Activated CD8-positive, alpha-beta memory T cell treated with anti-CD3 and anti-CD28 coated beads, Interleukin-2, amount 10 ng/mL, durations not matched to agents 7 days and 5 days (primary cell): ENCODE data around the gene PPIA. TPM values are rescaled to one million over a fixed set of nuclear protein-coding genes. Genes with fewer than 3 reads are reported as not detected.
"Not testable (repeated sequence)": the region's sequence is repeated elsewhere in the genome, so short reads cannot be mapped to it uniquely, and the experiment has no call there.

ENCODE experiments used
- ATAC-seq: fragments of 150-1000 bp; cut with Tn5 transposase; one replicate; pipeline ENCODE4 v1.10.0; 2021; ENCODE audit warnings: moderate library complexity
- CTCF ChIA-PET: fragments of 350-600 bp; sonication (Branson Sonifier 250); formaldehyde crosslinking; loops from one replicate; lab custom pipeline; 2021; ENCODE audit warnings: antibody characterized with exemption; lab: Charles Lee
- DNase-seq: peaks from one replicate; pipeline ENCODE4 v3.0.0-alpha.2; 2020
- H3K27ac Mint-ChIP-seq: one replicate; pipeline ENCODE4 v1.8.0; 2021; ENCODE audit warnings: mild to moderate bottlenecking, mixed read lengths
- H3K27me3 Mint-ChIP-seq: one replicate; pipeline ENCODE4 v1.8.0; 2021; ENCODE audit warnings: mixed read lengths
- H3K36me3 Mint-ChIP-seq: one replicate; pipeline ENCODE4 v1.8.0; 2021; ENCODE audit warnings: mild to moderate bottlenecking, mixed read lengths
- H3K4me1 Mint-ChIP-seq: one replicate; pipeline ENCODE4 v1.8.0; 2021; ENCODE audit warnings: mixed read lengths
- H3K4me3 Mint-ChIP-seq: one replicate; pipeline ENCODE4 v1.8.0; 2021; ENCODE audit warnings: mild to moderate bottlenecking, moderate library complexity, mixed read lengths
- H3K9me3 Mint-ChIP-seq: one replicate; pipeline ENCODE4 v1.8.0; 2022; ENCODE audit warnings: low read depth, mixed read lengths
- total RNA-seq, 2 experiments: library from RNA; stranded (reverse); gene quantifications; one replicate each; pipeline ENCODE4 v1.2.3, GENCODE V29; 2021

Gene PPIA
- total RNA-seq, 2 experiments from 2014 or later = 1,935 to 2,367 TPM

DNA sequence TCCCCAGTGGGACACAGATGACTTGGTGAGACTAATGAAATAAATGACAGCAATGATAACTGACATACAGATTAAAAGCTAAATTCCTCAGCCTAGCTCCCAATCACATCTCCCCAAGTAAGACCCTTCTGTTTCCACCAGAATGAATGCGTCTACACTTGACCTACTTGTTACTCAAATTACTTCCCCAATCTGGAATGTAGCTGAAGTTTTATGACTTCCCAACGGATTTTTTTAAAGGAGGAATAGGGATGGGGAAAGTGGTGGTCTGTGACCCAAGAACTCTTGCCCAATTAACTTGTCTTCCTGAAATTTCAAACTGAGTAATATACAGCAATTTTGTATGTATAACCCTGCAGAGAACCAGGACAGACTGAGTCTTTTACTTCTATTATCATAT is 42.3 kb downstream of the PPIA start:
- Mint-ChIP-seq H3K9me3 (no peaks in the 10 kb centered on the region), H3K36me3 (peaks cover 51% of the 10 kb centered on the region), H3K4me3 (no peak overlapping the region), H3K27ac (no peak overlapping the region), H3K4me1 (peaks cover 12% of the 10 kb centered on the region), H3K27me3 (no peaks in the 10 kb centered on the region)
- DNase-seq = no peak
- ATAC-seq = no peak
- CTCF ChIA-PET = no interaction called here

DNA sequence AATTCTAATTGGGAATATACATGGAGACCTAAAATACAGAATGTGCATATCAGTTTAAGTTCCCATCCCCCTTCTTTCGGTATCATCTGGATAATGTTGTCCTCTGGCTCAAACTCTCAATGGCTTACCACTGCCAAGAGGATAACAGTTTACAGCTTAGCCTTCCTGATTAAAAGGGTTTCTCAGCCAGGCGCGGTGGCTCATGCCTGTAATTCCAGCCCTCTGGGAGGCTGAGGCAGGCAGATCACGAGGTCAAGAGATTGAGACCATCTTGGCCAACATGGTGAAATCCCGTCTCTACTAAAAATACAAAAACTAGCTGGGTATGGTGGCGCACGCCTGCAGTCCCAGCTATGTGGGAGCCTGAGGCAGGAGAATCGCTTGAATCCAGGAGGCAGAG is 46.2 kb downstream of the PPIA start:
- not testable (repeated sequence) for H3K27me3 Mint-ChIP-seq, H3K27ac Mint-ChIP-seq, ATAC-seq, H3K4me3 Mint-ChIP-seq, H3K9me3 Mint-ChIP-seq, DNase-seq
- CTCF ChIA-PET = interaction anchor here (1.6 kb wide), 1 partner anchor 16 kb away, joined by 3 read pairs; no protein-coding TSS in a partner anchor
- peaks cover 43% of the 10 kb centered on the region for H3K36me3 Mint-ChIP-seq
- H3K4me1 Mint-ChIP-seq = peaks cover 32% of the 10 kb centered on the region

DNA sequence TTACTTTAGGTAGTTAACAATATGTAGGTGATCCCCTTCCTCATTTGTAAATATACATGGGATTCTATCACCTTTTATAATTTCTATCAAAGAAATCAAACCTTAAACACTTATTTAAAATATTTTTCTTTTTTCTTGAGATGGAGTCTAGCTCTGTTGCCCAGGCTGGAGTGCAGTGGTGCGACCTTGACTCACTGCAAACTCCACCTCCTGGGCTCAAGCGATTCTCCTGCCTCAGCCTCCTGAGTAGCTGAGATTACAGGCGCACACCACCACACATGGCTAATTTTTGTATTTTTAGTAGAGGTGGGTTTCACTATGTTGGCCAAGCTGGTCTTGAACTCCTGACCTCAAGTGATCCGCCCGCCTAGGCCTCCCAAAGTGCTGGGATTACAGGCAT is 47.0 kb downstream of the PPIA start:
- ATAC-seq, H3K27me3 Mint-ChIP-seq, H3K9me3 Mint-ChIP-seq, H3K27ac Mint-ChIP-seq, H3K4me3 Mint-ChIP-seq, DNase-seq: not testable (repeated sequence)
- CTCF ChIA-PET = interaction anchor here (1.0 to 1.6 kb wide), 2 partner anchors 17 to 280 kb away, joined by 3 read pairs; no protein-coding TSS in a partner anchor
- Mint-ChIP-seq H3K36me3 (peaks cover 41% of the 10 kb centered on the region), H3K4me1 (peaks cover 33% of the 10 kb centered on the region)

DNA sequence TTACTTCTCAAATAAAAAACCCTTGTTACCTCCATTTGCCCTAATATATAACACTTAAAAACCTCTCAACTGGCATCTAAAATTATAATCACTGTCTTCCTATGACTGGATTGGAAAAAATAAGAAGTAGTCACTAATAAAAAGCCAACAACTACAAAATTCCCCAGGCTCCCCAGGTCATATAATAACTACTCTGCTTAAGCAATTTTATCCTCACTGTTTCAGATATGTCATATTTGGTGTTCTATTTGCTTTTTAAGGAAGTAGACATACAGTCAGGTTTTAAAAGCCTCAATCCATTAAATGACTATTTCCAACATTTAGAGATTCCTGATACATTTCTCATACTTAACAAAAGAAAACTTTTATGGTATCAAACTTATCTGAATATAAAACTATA is 49.0 kb downstream of the PPIA start:
- H3K4me3 Mint-ChIP-seq = peak overlapping the region; percentile 97
- no peak overlapping the region for H3K27ac Mint-ChIP-seq
- peaks cover 36% of the 10 kb centered on the region for H3K36me3 Mint-ChIP-seq
- H3K4me1 Mint-ChIP-seq = peaks cover 40% of the 10 kb centered on the region
- DNase-seq (no peak), ATAC-seq (no peak)
- no peaks in the 10 kb centered on the region for H3K9me3 Mint-ChIP-seq
- CTCF ChIA-PET = interaction anchor here (1.0 to 5.4 kb wide), 8 partner anchors 13 to 280 kb away, joined by 3 to 44 read pairs (median 5); partner anchors contain the start of genes PPIA and PURB
- H3K27me3 Mint-ChIP-seq = no peaks in the 10 kb centered on the region

DNA sequence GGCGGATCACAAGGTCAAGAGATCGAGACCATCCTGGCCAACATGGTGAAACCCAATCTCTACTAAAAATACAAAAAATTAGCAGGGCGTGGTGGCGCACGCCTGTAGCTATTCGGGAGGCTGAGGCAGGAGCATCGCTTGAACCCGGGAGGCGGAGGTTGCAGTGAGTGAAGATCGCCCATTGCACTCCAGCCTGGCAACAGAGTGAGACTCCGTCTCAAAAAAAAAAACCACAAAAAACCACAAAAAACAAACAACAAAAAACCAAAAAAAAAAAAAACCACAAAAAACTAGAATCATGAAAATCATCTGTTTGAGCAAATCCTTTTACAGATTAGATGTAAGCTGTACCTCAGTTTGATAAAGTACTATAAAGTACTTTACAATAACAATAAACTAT is 49.9 kb downstream of the PPIA start:
- peak overlapping the region; percentile 99 for H3K27ac Mint-ChIP-seq
- peak overlapping the region; percentile 97 for H3K4me3 Mint-ChIP-seq
- CTCF ChIA-PET = interaction anchor here (0.8 to 5.4 kb wide), 16 partner anchors 12 to 281 kb away, joined by 3 to 44 read pairs (median 5); partner anchors contain the start of genes OGDH, PPIA and PURB
- not testable (repeated sequence) for H3K27me3 Mint-ChIP-seq, ATAC-seq, H3K9me3 Mint-ChIP-seq
- H3K36me3 Mint-ChIP-seq = peaks cover 28% of the 10 kb centered on the region
- DNase-seq = peak; percentile 46
- H3K4me1 Mint-ChIP-seq = peaks cover 43% of the 10 kb centered on the region

DNA sequence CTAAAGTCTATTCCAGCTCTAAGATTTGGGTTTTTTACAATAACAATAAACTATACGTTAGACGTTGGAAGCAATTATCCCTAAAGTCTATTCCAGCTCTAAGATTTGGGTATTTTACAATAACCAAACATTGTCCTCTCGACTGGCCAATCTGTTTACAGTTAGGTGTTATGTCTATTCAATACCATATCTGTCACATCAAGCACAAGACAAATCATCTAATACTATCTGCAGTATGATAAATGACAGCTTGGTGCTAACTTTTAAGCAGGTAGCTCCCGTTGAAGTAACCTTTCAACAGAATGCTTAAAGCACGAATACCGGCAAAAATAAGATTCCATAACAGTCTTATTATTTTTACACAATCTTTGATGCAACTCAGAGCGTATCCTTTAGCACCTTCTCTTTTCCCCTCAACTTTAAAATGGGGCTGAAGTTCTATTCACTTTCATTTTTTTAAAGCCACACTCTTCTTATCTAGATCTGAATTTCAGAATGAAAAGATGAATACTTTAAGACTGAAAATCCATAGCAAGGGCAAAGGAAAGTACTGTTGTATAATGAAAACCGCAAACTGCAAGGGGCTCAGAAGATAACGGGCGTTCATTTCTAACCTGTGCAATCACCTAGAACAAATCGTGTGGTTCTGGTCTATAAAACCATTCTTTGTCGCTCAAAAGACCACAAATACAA is 50.5 kb downstream of the PPIA start:
- CTCF ChIA-PET = interaction anchor here (0.8 to 5.4 kb wide), 16 partner anchors 12 to 282 kb away, joined by 3 to 44 read pairs (median 5); partner anchors contain the start of genes OGDH, PPIA, PURB and TMED4
- Mint-ChIP-seq H3K4me3 (peak overlapping the region; percentile 97), H3K4me1 (peaks cover 39% of the 10 kb centered on the region)

DNA sequence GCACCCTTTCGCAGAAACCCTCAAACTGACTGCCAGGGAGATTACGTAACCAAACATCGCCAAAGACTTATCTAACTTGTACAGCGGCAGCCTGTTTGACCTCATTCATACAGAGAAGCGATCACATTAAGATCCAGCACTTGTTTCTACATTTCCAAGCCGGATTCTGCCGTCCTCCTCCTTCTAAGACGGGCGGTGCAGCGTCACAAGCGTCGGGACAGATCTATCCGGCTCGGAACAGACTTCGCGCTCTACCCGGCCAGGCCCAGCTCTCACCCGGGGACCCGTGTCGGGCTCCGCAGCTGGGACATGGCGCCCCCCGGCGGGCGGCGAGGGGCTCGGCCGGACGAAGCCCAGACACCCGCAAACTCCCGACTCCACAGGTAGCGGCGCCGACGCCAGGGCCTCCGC is 51.0 kb downstream of the PPIA start:
- CTCF ChIA-PET = interaction anchor here (1.1 to 5.4 kb wide), 15 partner anchors 11 to 282 kb away, joined by 3 to 44 read pairs (median 5); partner anchors contain the start of genes DDX56, OGDH, PPIA and PURB
- Mint-ChIP-seq H3K36me3 (peaks cover 19% of the 10 kb centered on the region), H3K27ac (peak overlapping the region; percentile 99), H3K9me3 (no peaks in the 10 kb centered on the region), H3K27me3 (no peaks in the 10 kb centered on the region), H3K4me3 (peak overlapping the region; percentile 97), H3K4me1 (peaks cover 36% of the 10 kb centered on the region)
- peak; percentile 92 for DNase-seq
- ATAC-seq = peak; percentile 69

More for the DNA sequence above, 50.5 kb downstream of the PPIA start:
- Mint-ChIP-seq H3K9me3 (no peaks in the 10 kb centered on the region), H3K36me3 (peaks cover 24% of the 10 kb centered on the region), H3K27me3 (no peaks in the 10 kb centered on the region), H3K27ac (peak overlapping the region; percentile 99)
- ATAC-seq (no peak), DNase-seq (no peak)

DNA sequence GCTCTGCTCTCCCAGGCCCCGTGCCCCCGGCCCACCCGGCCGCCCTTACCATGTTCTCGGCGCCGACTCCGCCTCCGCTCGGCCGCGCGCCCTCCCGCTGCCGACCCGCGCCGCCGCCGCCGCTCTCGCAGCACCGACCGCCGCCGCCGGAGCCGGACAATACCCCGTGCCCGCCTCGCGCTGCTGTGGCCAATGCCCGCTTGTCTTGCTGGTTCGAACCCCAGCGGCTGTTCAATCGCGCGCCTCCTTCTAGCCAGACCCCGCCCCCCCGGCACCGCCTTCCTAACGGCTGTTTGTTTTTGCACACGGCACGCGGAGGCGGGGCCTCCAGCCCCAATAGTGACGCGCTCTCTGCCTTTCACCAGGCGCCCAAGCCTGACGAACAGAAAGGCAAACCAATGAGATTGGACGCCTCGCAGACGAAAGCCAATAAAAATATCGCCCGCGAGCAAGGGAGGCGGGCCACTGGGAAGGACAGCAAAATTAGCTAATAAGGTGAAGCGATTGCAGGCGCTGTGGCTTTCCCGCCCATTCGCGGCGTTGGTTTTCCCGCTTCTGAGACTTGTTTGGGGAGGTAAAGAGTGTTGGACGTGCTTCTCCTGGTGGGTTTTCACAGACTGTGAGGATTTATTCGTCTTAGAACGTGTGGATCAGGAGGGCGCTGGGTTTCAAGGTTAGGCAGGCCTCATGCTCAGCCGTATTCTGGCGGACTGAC is 51.6 kb downstream of the PPIA start, which contains the start of gene H2AZ2:
H2AZ2 (minus strand) TSS at position 168 of the 715 bp plus-strand sequence; CDS start at position 52, 116 bp downstream.
- Mint-ChIP-seq H3K9me3 (no peaks in the 10 kb centered on the region), H3K4me1 (peaks cover 34% of the 10 kb centered on the region), H3K27me3 (no peaks in the 10 kb centered on the region), H3K4me3 (peak within 1 kb of the TSS; percentile 97), H3K27ac (peak within 1 kb of the TSS; percentile 99), H3K36me3 (peaks cover 15% of the 10 kb centered on the region)
- ATAC-seq (peak; percentile 87), DNase-seq (peak; percentile 100)
- CTCF ChIA-PET = interaction anchor here (0.9 to 5.4 kb wide), 18 partner anchors 10 to 289 kb away, joined by 3 to 44 read pairs (median 4); partner anchors contain the start of genes DDX56, OGDH, PPIA and PURB

DNA sequence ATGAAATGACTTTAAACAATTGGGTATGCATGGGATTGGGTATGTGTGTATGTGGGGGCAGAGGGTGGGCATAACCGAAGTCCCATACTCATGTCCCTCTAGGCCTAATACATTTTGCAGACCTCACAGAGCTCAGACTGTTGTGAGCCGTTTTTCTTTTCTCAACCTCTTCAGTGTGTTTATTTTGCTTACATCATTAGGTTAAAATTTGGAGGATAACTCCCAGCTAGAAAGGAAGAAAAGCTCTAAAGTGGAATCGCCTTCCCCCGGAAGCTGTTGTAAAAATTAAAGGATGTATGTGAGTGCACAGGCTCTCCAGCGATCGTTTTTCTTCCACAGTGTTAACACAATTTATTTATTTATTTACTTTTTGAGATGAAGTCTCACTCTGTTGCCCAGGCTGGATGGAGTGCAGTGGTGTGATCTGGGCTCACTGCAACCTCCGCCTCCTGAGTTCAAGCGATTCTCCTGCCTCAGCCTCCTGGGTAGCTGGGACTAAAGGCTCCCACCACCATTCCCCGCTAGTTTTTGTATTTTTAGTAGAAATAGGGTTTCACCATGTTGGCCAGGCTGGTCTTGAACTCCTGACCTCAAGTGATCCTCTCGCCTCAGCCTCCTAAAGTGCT is 52.9 kb downstream of the PPIA start:
- Mint-ChIP-seq H3K9me3 (no peaks in the 10 kb centered on the region), H3K4me1 (peaks cover 34% of the 10 kb centered on the region), H3K4me3 (peak overlapping the region; percentile 97)

DNA sequence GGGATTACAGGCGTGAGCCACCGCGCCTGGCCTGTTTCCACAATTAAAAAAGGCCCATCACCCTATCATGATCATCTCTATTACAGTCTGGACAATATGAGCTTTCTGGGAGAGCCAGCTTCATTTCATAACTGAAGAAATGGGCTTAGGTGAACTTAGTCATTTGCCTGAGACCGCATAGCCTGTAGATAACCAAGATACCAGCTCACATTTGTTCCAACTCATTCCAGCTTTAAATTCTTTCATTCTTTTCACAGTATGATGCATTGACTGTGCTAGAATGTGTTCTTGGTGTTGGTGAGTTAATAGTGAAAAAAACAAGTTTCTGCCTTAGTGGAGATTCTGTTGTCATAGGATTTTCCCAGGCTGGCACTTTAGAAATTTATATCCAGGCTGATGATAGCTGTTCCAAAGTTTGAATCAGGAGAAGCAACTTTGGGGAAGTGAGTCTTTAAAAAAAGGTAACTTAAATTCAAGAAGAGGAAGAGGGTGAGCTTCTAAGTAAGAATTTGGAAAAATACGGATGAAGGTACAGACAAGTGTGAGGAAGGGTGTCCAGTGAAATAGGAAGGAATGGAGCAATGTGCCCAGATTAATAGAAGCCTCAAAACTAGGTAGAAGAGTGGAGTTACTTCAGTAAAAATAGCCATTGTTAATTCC is 53.5 kb downstream of the PPIA start:
- Mint-ChIP-seq H3K36me3 (peaks cover 11% of the 10 kb centered on the region), H3K27me3 (no peaks in the 10 kb centered on the region), H3K27ac (peak overlapping the region; percentile 47), H3K4me1 (peaks cover 30% of the 10 kb centered on the region), H3K9me3 (no peaks in the 10 kb centered on the region), H3K4me3 (peak overlapping the region; percentile 97)
- ATAC-seq (no peak), DNase-seq (no peak)
- CTCF ChIA-PET = interaction anchor here (1.2 to 5.4 kb wide), 7 partner anchors 9 to 285 kb away, joined by 3 to 44 read pairs (median 19); partner anchors contain the start of gene PURB

More for the DNA sequence above, 52.9 kb downstream of the PPIA start:
- no peak for ATAC-seq
- peaks cover 11% of the 10 kb centered on the region for H3K36me3 Mint-ChIP-seq
- CTCF ChIA-PET = interaction anchor here (0.9 to 5.4 kb wide), 13 partner anchors 9 to 288 kb away, joined by 3 to 44 read pairs (median 5); partner anchors contain the start of genes OGDH, PPIA and PURB
- H3K27ac Mint-ChIP-seq = peak overlapping the region; percentile 99
- no peaks in the 10 kb centered on the region for H3K27me3 Mint-ChIP-seq
- no peak for DNase-seq

DNA sequence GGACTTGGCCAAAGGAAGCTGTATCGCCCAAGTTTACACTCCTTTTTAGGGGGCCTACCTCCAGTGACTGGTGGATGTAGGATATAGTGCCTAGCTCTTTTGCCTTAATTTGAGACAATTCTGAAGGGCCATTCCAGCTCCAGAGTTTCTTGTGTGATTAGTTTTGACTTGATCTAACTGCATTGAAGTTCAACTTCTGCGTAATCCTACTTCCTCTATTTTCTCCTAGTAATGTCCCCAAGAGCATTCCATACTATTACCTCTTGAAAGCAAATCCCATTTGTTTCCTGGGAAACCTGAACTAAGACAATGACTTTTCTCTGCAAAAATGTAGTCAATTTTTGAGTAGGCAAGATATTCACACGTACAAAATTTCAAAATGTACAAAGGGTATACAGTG is 56.1 kb downstream of the PPIA start:
- Mint-ChIP-seq H3K9me3 (no peaks in the 10 kb centered on the region), H3K27me3 (no peaks in the 10 kb centered on the region), H3K27ac (no peak overlapping the region), H3K4me3 (no peak overlapping the region), H3K36me3 (peaks cover 3% of the 10 kb centered on the region), H3K4me1 (peaks cover 25% of the 10 kb centered on the region)
- DNase-seq (no peak), ATAC-seq (no peak)
- CTCF ChIA-PET = interaction anchor here (0.6 to 9.4 kb wide), 2 partner anchors 17 to 29 kb away, joined by 3 to 134 read pairs; partner anchors contain the start of gene PURB
